Ramos (cell line): Measurements from ENCODE around the gene GRID2.

Source experiments
- in situ Hi-C: fragments of 300-500 bp; cut with MboI; formaldehyde crosslinking; loops from one replicate; pipeline ENCODE4 v1.14.3; 2022; ENCODE audit warnings: low sequenced_read_pairs; ENCODE audit not compliant: unreplicated experiment

GRID2 gene

GRCh38 chr4:93687304-93687703, 1383.5 kb downstream of the GRID2 start:
- in situ Hi-C loops, result no loop called here

GRCh38 chr4:93688978-93689377, 1385.2 kb downstream of the GRID2 start:
- in situ Hi-C loops, result no loop called here

- in situ Hi-C loops, result no loop called here
Measured at GRCh38 chr4:93693141-93693540, 1389.4 kb downstream of the GRID2 start.

DNA sequence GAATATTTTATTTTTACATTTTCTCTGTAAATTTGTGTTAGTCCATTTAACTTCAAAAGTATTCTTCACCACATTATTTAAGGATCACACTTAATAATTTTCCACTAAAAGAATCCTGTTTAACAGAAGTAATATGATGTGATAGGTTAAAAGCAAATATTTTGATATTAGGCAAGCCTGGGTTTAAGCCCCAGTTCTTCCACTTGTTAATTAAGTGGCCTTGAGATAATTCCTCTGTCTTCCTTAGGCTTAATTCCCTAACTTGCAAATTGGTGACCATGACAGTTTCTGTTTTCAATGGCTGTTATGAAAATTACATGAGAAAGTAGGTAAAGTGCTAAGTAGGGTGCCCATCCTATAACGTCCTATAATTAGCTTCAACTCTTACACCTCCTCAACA, 1394.9 kb downstream of the GRID2 start:
- in situ Hi-C loops, result no loop called here

GRCh38 chr4:93700571-93700970, 1396.8 kb downstream of the GRID2 start:
- in situ Hi-C loops, result no loop called here

GRCh38 chr4:93710101-93710846, 1406.5 kb downstream of the GRID2 start:
- in situ Hi-C loops, result no loop called here

DNA sequence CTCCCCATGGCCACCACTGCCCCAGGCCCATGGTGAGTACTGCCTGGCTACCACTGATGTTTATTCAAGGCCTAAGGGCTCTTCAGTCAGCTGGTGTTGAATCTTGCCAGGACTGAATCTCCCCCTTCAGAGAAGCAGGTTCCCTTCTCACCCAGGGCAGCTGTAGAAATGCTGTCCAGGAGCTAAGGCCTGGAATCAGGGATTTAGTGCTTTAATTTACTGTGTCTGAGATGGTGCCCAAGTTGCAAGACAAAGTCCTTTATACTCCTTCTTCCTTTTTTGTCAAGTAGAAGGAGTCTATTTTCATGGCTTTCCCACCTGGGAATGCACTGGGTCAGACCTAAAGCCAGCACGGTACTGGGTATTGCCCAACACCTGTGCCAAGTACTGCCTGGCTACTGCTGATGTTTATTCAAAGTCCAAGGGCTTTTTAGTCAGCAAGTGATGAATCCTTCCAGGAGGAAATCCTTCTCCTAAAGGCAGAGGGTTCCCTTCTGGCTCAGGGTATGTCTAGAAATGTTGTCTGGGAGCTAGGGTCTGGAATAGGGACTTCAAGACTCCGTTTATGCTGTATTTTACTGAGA, 1407.2 kb downstream of the GRID2 start:
- in situ Hi-C loops, result no loop called here

DNA sequence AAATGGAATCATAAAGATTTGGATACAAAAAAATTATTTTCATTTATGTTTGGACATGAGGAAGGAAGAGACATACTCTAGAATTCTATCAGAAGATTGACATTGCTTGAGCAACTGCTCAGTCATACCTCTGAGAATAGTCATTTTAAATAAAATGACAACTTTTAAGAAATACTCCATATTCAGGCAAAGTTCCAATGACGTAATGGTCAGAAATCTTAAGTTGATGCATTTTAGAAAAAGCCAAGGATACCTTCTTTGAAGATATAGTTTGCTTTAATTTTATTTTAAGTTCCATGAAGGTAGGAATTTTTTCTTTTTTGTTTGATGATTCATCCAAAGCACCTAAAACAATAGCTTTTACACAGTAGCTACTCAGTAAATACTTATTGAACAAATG, 1414.5 kb downstream of the GRID2 start:
- in situ Hi-C loops, result no loop called here

DNA sequence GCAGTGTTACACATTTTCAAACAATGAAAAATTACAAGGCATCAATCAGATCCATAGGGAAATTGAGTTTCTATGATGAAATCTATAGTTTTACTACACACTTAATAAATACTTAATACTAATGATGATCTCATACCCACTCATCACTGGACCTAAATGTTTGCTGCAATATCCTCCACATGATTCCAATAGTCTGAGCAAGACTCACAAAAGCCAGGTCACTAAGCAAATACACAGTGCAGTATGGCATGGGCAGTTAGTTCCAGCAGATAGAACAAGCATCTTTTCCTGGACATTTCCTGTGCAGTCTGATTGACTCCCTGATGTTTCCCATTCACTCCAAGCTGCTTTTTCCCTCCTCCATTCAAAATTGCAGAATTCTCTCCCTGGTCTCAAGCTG, 1415.8 kb downstream of the GRID2 start:
- in situ Hi-C loops, result no loop called here

- in situ Hi-C loops, result no loop called here
Measured at GRCh38 chr4:93722446-93722845, 1418.7 kb downstream of the GRID2 start.

- in situ Hi-C loops, result no loop called here
Measured at GRCh38 chr4:93730251-93730650, 1426.5 kb downstream of the GRID2 start.

GRCh38 chr4:93730760-93731159, 1427.0 kb downstream of the GRID2 start:
- in situ Hi-C loops, result no loop called here

DNA sequence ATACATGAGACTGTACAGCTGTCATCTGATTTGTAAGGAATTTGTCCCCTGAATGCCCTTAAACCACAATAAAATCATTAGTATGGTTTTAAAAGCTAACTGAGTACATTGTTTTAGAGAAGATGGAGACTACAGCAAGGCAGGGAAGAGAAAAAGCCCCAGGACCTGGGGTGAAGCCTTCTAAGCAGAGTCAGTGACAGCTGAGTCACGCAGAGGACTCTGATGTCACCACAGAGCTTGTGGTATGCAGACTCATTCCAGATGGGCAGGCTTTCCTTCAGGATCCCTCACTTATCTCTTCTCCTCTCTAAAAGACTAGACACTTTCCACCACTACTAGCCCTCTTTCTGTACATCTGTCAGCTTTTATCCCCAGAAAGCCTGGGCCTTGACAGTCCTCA, 1427.7 kb downstream of the GRID2 start:
- in situ Hi-C loops, result no loop called here

- in situ Hi-C loops, result no loop called here
Measured at GRCh38 chr4:93732509-93732908, 1428.7 kb downstream of the GRID2 start.

DNA sequence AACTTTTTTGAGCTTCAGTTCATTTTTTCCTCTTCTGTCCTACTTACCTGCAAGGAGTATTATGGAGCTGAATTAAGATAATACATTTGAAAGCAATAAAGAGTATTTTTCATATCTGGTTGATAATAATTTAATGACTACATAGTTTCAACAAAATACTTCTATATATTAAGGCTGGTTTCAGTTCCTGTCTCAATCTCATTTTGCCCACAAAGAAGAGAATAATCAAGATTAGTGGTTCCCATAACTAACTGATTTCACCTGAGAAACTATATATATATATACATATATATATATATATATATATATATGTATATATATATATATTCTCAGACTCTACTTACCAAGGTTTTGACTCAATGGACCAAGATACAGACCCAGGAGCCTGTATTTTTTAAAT, 1437.1 kb downstream of the GRID2 start:
- in situ Hi-C loops, result no loop called here

DNA sequence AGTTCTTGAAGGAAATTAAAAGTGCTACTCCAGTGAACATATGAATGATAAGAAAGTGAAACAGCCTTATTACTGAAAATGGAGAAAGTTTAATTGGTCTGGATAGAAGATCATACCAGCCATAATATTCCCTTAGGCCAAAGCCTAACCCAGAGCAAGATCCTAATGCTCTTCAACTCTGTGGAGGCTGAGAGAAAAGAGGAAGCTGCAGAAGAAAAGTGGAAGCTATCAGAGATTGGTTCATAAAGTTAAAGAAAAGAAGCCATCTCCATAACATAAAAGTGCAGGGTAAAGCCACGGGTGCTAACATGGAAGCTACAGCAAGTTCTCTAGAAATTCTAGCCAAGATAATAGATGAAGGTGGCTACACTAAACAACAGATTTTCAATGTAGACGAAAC, 1439.3 kb downstream of the GRID2 start:
- in situ Hi-C loops, result no loop called here

DNA sequence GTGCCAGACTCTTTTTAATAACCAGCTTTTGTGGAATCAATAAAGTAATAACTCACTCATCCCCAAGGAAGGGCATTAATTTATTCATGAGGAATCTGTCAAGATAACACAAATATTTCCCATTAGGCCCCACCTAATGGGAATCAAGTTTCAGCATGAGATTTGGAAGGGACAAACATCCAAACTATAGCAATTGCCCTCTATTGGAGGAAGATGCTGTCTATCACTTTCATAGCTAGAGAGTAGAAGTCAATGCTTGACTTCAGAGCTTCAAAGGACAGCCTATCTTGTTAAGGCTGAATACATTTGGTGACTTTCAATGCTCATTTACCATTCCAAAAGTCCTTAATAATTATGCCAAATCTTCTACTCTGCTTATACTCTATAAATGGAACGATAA, 1439.9 kb downstream of the GRID2 start:
- in situ Hi-C loops, result no loop called here

DNA sequence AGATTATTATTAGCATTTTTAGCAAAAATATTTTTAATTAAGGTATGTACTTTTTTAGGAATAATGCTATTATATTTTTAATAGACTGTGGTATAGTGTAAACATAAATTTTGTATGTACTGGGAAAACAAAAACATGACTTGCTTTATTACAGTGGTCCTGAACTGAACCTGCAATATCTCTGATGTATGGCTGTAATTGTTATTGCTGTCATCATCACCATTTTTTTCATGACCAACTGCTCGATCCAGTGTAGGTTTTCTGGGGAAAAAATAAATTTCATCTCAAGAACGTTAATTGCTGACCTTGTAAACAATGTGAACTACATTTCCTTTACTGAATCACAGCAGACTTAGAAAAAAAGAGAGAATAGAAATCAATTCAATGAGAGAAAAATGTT, 1441.2 kb downstream of the GRID2 start:
- in situ Hi-C loops, result no loop called here

GRCh38 chr4:93746031-93746430, 1442.3 kb downstream of the GRID2 start:
- in situ Hi-C loops, result no loop called here

DNA sequence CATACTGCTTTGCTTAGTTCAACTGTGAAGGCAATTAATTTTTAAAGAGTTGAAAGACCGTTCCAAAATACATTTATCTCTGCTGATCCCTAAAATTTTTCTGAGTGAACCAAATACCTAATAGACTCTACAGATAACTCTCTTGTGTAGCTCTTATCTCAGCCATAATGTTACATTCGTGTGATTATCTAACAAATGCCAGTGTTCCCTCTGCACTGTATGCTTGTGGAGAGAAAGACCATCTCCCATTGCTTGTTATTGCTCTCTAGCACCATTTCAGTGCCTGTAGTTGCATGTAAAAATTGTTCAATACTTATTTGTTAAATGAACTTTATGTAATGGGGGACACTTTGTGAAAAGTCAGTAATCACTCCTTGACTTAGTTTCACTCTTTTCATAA, 1443.5 kb downstream of the GRID2 start:
- in situ Hi-C loops, result no loop called here

GRCh38 chr4:93748373-93749291, 1444.9 kb downstream of the GRID2 start:
- in situ Hi-C loops, result no loop called here
